Measurements from ENCODE around the gene FBRSL1. TPM values are rescaled to one million over a fixed set of nuclear protein-coding genes. Genes with fewer than 3 reads are reported as not detected.

The FBRSL1 gene
- total RNA-seq, 4 donors from 2014 or later, result 5.9 to 34.3 (median 23.4) TPM

GRCh38 chr12:132501204-132501940 lies 11.4 kb downstream of the FBRSL1 start:
- Histone ChIP-seq H3K9me3 (no peaks in the 10 kb centered on the region), H3K27ac (no peak overlapping the region), H3K4me3 (no peak overlapping the region), H3K27me3 (no peaks in the 10 kb centered on the region), H3K36me3 (no peaks in the 10 kb centered on the region), H3K4me1 (peaks cover 23 to 100% (median 42%) of the 10 kb centered on the region in 3 donors)
- WGBS, 2 donors, result 83 to 89% methylated on average over 6 to 12 of the region's 27 CpGs
- no peak for DNase-seq
- TF ChIP-seq POLR2A (IDR thresholded peaks at IDR 0.05) (no peak), CTCF (IDR thresholded peaks at IDR 0.05) (no peak)
- intact Hi-C loops (cut with DNase I), result no loop called here

- TF ChIP-seq POLR2A (IDR thresholded peaks at IDR 0.05) (no peak), CTCF (IDR thresholded peaks at IDR 0.05) (no peak)
- Histone ChIP-seq H3K4me1 (peaks cover 31 to 100% (median 51%) of the 10 kb centered on the region in 3 donors), H3K36me3 (no peaks in the 10 kb centered on the region), H3K27me3 (no peaks in the 10 kb centered on the region), H3K4me3 (no peak overlapping the region), H3K9me3 (no peaks in the 10 kb centered on the region), H3K27ac (no peak overlapping the region)
- intact Hi-C loops (cut with DNase I), result no loop called here
- DNase-seq, result no peak
- 76 to 83% methylated on average over 7 to 19 of the region's 24 CpGs for WGBS, 2 donors
Observed at GRCh38 chr12:132502149-132502881, 12.4 kb downstream of the FBRSL1 start.

GRCh38 chr12:132502882-132503193 lies 12.9 kb downstream of the FBRSL1 start:
- peaks cover 0 to 1% (median 0%) of the 10 kb centered on the region in 3 donors for H3K36me3 ChIP-seq
- no peak overlapping the region for H3K4me3 ChIP-seq
- peaks cover 35 to 100% (median 52%) of the 10 kb centered on the region in 3 donors for H3K4me1 ChIP-seq
- no peaks in the 10 kb centered on the region for H3K27me3 ChIP-seq
- H3K27ac ChIP-seq, result no peak overlapping the region
- WGBS, 2 donors, result 49 to 79% methylated on average over 2 to 6 of the region's 8 CpGs
- intact Hi-C loops (cut with DNase I), result no loop called here
- H3K9me3 ChIP-seq, result no peaks in the 10 kb centered on the region
- DNase-seq, result no peak
- no peak for TF ChIP-seq CTCF (IDR thresholded peaks at IDR 0.05)
- no peak for TF ChIP-seq POLR2A (IDR thresholded peaks at IDR 0.05)

DNA sequence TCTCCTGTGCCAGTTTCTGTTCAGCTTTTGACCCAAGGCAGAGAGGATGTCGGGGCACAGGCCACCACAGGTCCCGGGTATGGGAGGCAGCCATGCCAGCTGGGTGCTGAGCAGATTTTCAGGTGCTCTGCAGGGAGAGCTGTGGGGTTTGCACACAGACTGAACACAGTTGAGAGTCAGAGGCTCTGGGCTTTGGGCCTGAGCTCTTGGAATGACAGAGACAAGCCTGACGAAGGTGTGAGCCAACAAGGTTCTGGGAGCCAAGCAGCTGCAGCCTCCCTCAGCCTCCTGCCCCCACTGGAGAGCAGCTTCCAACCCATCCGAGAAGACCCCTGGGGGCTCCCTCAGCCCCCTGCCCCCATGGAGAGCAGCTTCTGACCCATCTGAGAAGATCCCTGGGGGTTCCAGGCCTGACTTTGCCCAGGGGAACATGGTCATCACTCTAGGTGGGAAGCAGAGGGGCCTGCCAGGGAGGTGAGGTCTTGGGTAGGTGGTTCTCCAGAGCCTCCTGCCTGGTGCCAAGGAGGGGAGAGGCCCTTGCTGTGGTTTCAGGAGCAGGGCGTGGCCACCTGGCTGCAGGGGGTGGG lies 13.8 kb downstream of the FBRSL1 start:
- TF ChIP-seq POLR2A (IDR thresholded peaks at IDR 0.05), result no peak
- no peak for TF ChIP-seq CTCF (IDR thresholded peaks at IDR 0.05)
- intact Hi-C loops (cut with DNase I), result no loop called here
- 30 to 60% methylated on average over 1 to 3 of the region's 5 CpGs for WGBS, 2 donors
- H3K27me3 ChIP-seq, result no peaks in the 10 kb centered on the region
- no peaks in the 10 kb centered on the region for H3K9me3 ChIP-seq
- no peak overlapping the region for H3K4me3 ChIP-seq
- peaks cover 0 to 10% (median 0%) of the 10 kb centered on the region in 3 donors for H3K36me3 ChIP-seq
- DNase-seq, result no peak
- no peak overlapping the region for H3K27ac ChIP-seq
- H3K4me1 ChIP-seq, result peaks cover 35 to 91% (median 52%) of the 10 kb centered on the region in 3 donors
